HTERT RPE-1 (cell line): ENCODE data around the gene MUC12.

Source experiments
- in situ Hi-C: fragments of 300-500 bp; cut with MboI; formaldehyde crosslinking; loops from 4 replicates; pipeline ENCODE4 v1.14.3; 2020; ENCODE audit warnings: low sequenced_read_pairs

MUC12 gene

GRCh38 chr7:101059620-101059942 lies 90.2 kb downstream of the MUC12 start:
- in situ Hi-C loops: loop anchor here (25.0 kb wide), 1 partner anchor 147 kb away; no protein-coding TSS in a partner anchor

- in situ Hi-C loops: loop anchor here (25.0 kb wide), 1 partner anchor 149 kb away; no protein-coding TSS in a partner anchor
Observed at GRCh38 chr7:101060992-101061391, 91.6 kb downstream of the MUC12 start.

GRCh38 chr7:101064176-101064550 lies 94.8 kb downstream of the MUC12 start:
- in situ Hi-C loops: loop anchor here (25.0 kb wide), 1 partner anchor 152 kb away; no protein-coding TSS in a partner anchor

- in situ Hi-C loops: loop anchor here (25.0 kb wide), 1 partner anchor 153 kb away; no protein-coding TSS in a partner anchor
Observed at GRCh38 chr7:101065162-101065561, 95.8 kb downstream of the MUC12 start.

GRCh38 chr7:101066141-101066832 lies 96.9 kb downstream of the MUC12 start:
- in situ Hi-C loops: loop anchor here (25.0 kb wide), 1 partner anchor 154 kb away; no protein-coding TSS in a partner anchor

- in situ Hi-C loops: loop anchor here (25.0 kb wide), 1 partner anchor 155 kb away; no protein-coding TSS in a partner anchor
Observed at GRCh38 chr7:101066833-101067177, 97.4 kb downstream of the MUC12 start.

- in situ Hi-C loops: loop anchor here (25.0 kb wide), 1 partner anchor 156 kb away; no protein-coding TSS in a partner anchor
Observed at GRCh38 chr7:101068401-101068800, 99.0 kb downstream of the MUC12 start.
